Fibroblast of the conjunctiva (primary cell): ENCODE data around the gene HARS2.
"Not testable (repeated sequence)": the region's sequence is repeated elsewhere in the genome, so short reads cannot be mapped to it uniquely, and the experiment has no call there.

Experiments
- DNase-seq: peaks from one replicate; pipeline ENCODE4 v3.0.0-alpha.2; 2010; ENCODE audit warnings: low read depth

The HARS2 gene

GRCh38 chr5:140690941-140691924 is at the start of gene HARS2, which contains the start of gene HARS1:
TSS of gene HARS2 (plus strand) at chr5:140691455. CDS start at chr5:140691649, 194 bp downstream.
TSS of gene HARS1 (minus strand) at chr5:140691370. CDS start at chr5:140691304, 66 bp downstream.
- DNase-seq, result peak; percentile 87

- no peak for DNase-seq
Measured at GRCh38 chr5:140641716-140642115, 49.5 kb upstream of the HARS2 start.

GRCh38 chr5:140642718-140643117 is 48.5 kb upstream of the HARS2 start:
- DNase-seq, result no peak

GRCh38 chr5:140647042-140647419 is 44.2 kb upstream of the HARS2 start:
- no peak for DNase-seq

GRCh38 chr5:140658870-140659269 is 32.4 kb upstream of the HARS2 start:
- DNase-seq, result no peak

GRCh38 chr5:140660371-140660770 is 30.9 kb upstream of the HARS2 start:
- not testable (repeated sequence) for DNase-seq

DNA sequence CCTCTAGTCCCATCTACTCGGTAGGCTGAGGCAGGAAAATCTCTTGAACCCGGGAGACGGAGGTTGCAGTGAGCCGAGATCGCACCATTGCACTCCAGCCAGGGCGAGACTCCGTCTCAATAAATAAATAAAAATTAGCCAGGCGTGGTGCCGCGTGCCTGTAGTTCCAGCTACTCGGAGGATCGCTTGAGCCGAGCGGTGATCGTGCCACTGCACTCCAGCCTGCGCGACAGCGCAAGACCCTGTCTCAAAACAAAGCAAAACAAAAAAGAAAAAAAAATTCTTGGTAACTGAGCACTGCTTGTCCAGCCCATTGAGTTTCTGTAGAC is 27.3 kb upstream of the HARS2 start:
- DNase-seq, result no peak

DNA sequence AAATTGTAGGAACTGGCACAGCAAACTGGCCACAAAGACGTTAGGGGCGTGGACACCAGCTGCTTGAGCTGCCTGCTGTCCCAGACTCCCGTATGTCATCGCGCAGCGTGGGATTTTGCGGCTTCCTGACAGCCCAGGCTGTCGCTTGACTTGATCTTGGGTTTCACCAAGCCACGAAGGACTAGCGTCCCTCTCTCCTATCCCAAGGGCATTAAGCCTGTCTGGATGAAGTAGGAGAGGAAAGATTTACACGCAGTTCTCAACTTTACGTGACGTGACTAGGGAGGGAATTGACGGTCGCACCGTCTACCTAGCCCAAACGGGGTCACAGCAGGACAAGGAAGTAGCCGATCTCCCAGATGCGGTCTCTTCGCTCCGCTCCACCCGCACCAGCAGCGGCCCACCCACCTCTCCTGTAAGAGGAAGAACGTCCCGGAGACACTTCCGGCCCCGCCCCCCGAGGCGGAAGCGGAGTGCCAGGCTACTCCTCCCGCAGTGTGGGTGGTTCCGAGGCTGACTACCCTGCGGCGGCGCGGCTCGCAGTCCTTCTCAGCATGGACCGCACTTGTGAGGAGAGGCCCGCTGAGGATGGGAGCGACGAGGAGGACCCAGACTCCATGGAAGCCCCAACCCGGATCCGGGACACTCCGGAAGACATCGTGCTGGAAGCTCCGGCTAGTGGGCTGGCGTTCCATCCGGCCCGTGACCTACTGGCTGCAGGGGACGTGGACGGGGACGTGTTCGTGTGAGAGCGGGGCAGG is 26.7 kb upstream of the HARS2 start, which contains the start of gene WDR55:
Gene WDR55 (plus strand): TSS at position 546 of the 761 bp plus-strand sequence. CDS start 9 bp downstream, at position 555.
- DNase-seq, result peak; percentile 76

- not testable (repeated sequence) for DNase-seq
Measured at GRCh38 chr5:140671035-140671434, 20.2 kb upstream of the HARS2 start.

DNA sequence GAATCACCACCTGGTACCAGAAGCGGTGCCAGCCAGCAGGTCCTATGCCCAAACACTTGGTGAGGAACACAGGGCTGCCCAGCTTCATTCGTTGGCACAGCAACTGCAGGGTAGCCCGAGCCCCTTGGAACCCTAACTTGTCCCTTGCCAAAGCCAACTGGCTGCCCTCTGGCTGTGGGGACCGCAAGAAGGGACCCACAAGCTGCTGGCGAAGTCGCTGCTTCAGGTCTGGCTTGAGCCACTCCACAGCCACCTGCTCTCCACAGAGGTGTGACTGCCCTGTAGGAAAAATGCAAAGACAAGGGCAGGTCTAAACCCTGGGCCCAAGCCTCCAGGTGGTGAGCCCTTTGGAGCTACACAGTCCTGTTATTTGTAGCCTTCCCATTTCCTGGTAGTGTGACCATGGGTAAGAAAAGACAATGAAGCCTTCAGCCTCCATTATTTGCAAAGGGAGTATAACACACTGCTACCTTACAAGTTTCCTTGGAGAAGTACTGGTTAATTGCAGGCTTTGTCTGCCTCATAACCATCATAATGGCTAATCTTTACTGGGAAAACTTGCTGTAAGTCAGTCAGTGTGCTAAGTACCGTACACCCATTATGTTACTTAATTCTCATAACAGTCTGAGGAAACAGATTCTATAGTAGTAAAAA is 19.7 kb upstream of the HARS2 start:
- DNase-seq, result no peak

DNA sequence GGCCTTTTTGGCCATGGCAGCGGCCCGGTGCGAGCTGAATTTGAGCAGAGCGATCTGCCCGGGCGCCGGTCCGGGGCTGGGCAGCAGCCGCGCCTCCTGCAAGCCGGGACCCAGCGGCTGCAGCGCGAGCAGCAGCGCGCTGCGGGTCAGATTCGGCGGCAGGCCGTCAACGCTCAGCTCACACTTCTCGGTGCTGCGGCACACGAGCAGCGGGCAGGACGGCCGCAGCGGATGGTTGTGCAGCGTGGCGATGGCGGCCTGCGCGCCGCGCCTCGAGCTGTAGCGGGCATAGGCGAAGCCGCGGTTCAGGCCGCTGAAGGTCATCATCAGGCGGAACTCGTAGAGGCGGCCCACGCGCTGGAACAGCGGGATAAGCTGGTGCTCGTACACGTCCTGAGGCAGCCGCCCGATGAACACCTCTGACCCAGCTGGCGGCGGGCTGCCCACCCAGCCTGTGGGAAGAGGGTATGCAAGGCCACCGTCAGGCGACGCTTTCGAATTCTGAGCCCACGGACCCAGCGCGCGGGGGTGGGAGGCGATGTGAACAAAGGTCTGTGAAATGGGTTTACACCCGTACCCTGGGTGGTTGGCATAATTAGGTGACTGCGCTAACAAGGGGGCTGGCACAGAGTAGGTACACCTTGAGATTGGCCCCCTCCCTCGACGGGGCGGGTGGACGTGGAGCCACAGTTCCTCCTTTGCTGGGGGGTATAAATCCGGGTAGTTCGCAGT is 18.6 kb upstream of the HARS2 start:
- DNase-seq, result no peak

DNA sequence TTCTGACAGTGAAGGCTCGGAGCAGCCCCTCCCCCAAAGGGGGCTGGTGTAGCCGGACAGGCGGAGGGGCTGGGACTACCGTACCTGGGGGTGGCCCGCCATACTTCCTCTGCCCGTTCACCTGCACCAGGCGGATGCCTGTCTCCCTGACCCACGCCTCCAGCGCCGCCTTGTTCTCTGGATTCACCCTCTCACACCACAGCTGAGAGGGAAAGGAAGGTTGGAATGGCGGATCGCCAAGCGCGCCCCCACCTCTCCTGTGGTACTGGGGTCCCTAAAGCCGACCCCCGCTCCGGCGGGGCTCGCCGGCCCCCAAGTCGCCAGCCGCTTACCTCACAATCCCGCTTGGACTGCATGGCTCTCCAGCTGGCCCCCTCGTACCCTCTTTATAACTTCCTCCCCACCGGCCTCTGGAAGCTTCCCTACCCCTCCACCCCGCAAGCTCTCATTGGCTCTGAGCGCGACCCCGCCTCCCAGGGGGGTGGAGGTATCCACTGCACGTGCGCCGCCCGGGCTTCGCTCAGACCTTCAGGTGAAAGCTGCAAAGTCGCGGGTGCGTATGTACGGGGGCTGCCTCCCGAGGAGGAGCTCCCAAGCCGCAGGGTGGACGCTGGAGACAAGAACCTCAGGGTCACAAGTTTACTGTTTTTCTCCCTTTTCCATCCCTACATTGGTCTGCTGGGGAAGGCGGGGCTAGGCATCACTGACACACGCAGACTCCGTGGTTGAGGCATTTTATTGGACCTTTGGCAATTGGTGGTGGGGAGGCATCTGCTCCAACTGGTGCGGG is 17.9 kb upstream of the HARS2 start, which contains the start of gene DND1:
Gene DND1 (minus strand): TSS at position 390 of the 790 bp plus-strand sequence. CDS start 34 bp downstream, at position 356.
- DNase-seq, result no peak

- DNase-seq, result no peak
Measured at GRCh38 chr5:140674211-140674610, 17.0 kb upstream of the HARS2 start.

GRCh38 chr5:140674629-140675028 is 16.6 kb upstream of the HARS2 start:
- no peak for DNase-seq

DNA sequence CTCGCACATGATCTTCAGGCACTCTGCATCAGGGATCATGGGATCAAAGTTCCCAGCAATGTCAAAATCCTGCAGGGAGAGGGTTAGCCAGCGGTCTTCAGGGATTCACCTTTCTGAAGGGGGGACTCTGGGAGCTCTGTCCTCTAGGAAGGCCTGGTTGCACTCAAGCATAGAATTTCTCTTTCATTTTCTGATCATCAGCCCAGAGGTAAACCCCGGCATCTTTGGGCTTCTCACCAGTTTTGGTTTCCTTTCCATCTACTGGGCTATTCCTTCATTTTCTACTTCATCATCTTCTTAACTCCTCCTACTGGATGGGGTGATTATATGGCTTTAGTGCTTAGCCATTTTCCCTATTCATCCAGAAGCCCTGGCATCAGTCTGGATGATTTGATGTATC is 13.3 kb upstream of the HARS2 start:
- no peak for DNase-seq

DNA sequence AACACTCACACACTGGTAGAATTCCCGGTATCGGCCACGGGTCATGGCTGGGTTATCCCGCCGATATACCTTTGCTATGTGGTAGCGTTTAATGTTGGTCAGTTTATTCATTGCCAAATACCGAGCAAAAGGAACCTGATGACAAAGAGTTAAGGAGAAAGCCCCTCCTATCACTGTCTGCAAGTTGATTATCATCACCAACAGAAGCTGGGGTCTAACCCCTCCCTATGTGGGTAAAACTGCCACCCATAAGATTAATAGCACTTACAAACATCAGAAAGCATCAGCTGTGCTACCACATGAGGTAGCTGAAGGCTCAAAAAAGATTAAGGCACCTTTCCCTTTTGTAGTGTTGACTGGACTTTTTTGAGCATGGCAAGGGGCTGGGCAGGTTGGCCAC is 12.3 kb upstream of the HARS2 start:
- no peak for DNase-seq

DNA sequence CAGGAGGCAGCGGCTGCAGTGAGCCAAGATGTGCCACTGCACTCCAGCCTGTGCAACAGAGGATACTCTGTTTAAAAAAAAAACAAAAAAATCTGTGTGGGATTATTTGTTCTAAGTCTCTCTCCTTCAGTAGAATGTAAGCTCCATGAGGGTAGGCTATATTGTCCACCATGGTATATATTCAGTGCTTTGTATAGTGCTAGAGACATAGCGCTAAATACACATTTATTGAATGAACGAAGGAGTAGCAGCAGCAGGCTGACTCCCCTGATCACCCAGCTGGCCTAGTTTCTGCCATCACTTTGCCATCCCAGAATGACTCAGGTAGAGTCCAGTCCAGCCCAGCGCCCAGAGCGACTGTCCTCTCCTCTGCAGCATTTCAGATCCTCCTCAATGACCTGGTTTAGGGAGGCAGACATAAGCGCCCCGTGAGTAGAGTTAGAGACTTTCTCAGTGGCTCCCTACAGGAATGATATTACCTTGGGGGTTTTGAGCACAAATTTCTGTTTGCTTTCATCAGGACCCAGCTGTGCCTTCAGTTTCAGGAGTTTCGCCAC is 801 bp upstream of the HARS2 start:
- no peak for DNase-seq

- no peak for DNase-seq
Measured at GRCh38 chr5:140694276-140694675, 3.0 kb downstream of the HARS2 start.

- DNase-seq, result no peak
Measured at GRCh38 chr5:140696891-140697492, 5.7 kb downstream of the HARS2 start.
